GM12892 (cell line): ENCODE data around the gene COX6B2.
"Not testable (repeated sequence)": the region's sequence is repeated elsewhere in the genome, so short reads cannot be mapped to it uniquely, and the experiment has no call there.

ENCODE experiments used
- DNase-seq: peaks from one replicate; pipeline ENCODE4 v3.0.0; 2011; ENCODE audit not compliant: insufficient read length
- FAIRE-seq: peaks from 2 replicates; lab custom pipeline; 2011; peaks lifted over from hg19 to GRCh38; lab: Jason Lieb, UNC
- POLR2A ChIP-seq: IDR thresholded peaks from 2 replicates; pipeline ENCODE4 v1.6.1; 2011; ENCODE audit warnings: low read depth, low read length, control low read depth
- POLR2AphosphoS5 ChIP-seq: IDR thresholded peaks from 2 replicates; pipeline ENCODE4 v1.6.1; 2011; ENCODE audit warnings: low read depth, low read length, control low read depth
- TAF1 ChIP-seq: IDR thresholded peaks from 2 replicates; pipeline ENCODE4 v1.6.1; 2011; ENCODE audit warnings: low read depth, mild to moderate bottlenecking, control low read depth, low read length, borderline replicate concordance

The COX6B2 gene

DNA sequence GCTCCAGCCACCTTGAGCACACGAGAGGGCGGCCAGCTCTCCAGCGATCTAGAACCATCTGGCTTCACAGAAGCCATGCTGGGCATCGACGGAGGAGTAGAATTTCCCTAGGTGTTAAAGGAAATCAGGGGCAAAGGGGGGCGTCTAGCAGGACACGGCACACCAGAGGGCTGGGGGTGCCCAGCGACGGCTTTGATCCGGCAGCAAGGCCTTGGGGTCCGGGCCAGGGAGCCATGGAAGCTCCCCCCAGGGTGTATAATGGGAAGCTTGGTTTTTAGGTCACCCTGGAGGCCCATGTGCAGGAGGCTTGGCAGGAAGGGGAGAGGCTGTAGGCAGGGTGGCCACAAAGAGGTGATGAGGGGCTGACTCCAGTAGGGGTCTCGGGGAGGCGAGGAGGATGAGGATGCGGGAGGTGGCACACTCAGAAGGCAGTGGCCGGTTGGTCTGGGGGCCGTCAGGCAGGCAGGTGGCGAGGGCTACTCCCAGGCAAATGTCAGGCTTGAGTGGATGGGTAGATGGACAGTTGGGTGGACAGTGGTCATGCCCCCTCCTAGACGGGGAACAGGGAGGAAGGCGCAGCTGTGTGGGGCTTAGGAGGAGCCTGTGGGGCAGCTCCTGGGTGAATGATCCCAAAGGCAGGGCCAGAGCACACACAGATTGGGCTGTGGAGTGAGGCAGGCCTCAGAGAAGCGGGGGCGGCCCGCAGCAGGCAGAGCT, 9.3 kb downstream of the COX6B2 start:
- no peak for FAIRE-seq
- DNase-seq, result no peak
- TF ChIP-seq POLR2AphosphoS5, result no peak
- TF ChIP-seq POLR2A, result no peak
- no peak for TF ChIP-seq TAF1

- no peak for TF ChIP-seq POLR2A
- TF ChIP-seq TAF1, result no peak
- no peak for TF ChIP-seq POLR2AphosphoS5
- FAIRE-seq (no peak), DNase-seq (no peak)
These were observed 10.1 kb downstream of the COX6B2 start for GRCh38 chr19:55344444-55344843.

GRCh38 chr19:55341595-55342531, 12.7 kb downstream of the COX6B2 start:
- FAIRE-seq (no peak), DNase-seq (no peak)
- TF ChIP-seq POLR2A (no peak), TAF1 (no peak), POLR2AphosphoS5 (no peak)

DNA sequence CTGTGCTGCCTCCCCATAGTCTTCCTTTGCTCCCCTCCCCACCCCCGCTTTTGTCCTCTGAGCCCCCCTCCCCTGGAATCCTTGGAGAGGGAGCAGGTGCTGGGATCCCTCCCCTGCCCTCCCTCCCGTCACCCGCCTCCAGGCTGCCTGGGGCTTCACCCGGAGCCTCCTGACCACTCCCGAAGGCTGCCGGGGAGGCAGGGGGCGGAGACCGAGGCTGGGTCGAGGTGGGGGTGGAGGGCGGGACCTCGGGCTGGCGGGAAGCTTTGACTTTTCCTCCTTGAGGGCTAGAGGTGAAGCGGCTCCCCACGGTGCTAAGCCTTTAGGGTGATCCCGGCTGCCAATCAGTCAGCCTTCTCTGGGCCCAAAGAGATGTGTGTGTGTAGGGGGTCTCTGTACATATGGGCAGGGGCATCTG, 13.3 kb downstream of the COX6B2 start:
- FAIRE-seq (peak; percentile 83), DNase-seq (peak; percentile 94)
- TF ChIP-seq TAF1, result no peak
- TF ChIP-seq POLR2AphosphoS5, result no peak
- TF ChIP-seq POLR2A, result no peak

DNA sequence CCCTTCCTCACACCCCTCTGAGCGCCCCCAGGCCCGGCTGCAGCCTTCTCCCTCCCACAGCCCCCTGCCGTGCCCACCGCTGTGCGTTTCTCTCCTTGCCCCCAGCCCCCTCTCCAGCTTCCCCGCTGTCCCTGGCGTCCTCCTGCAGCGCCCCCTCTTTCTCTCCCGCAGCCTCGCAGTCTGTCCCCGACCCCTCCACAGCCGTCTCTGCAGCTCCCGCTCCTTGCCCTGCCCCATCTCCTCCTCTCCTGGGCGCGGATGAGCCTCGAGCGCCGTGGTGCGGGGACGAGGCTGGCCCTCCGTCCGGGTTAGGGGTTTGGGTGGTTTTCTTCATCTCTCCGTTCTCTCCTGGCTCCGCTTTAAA, 13.8 kb downstream of the COX6B2 start:
- no peak for DNase-seq
- FAIRE-seq, result no peak
- TF ChIP-seq POLR2A (no peak), TAF1 (no peak), POLR2AphosphoS5 (no peak)

DNA sequence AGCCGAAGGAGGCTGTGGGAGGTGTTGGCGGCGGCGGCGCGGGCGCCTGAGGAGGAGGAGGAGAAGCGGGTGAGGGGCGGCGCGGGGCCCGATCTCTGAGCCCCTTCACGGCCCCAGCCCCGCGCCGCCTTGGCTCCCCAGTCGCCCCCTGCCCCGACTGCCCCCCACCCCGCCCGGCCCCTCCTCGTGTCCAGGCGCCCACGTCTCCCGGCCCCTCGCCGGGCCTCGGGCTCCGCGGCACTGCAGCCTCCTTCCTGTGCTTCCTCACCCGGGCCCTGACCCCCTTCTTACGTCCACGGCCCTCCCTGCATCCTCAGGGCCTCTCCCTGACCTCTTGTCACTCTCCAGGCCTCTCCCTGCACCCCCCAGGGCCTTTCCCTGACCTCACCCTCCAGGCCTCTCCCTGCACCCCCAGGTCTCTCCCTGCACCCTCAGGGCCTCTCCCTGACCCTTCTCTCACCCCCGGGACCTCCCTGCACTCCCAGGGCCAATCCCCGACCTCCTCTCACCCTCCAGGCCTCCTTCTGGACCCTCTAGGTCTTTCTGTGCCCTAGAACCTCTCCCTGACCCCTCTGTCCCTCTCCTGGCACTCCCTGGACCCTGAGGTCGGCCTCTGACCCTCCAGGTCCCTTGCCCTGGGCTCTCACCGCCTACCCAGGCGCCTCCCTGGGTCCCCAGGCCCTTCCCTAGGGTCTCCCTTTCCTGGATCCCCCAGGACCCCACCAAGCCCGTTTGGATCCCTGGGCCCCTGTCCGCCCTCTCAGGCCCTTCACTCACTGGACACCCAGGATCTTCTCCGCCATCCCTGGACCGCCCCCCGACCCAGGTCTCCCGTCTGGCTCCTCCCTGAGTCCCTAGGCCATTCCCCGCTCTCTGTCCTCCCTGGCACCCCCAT, 14.4 kb downstream of the COX6B2 start:
- DNase-seq (no peak), FAIRE-seq (peak; percentile 42)
- TF ChIP-seq POLR2A (peak; percentile 70), TAF1 (no peak), POLR2AphosphoS5 (no peak)

- DNase-seq, result peak; percentile 98
- FAIRE-seq, result peak; percentile 100
- TF ChIP-seq POLR2AphosphoS5 (no peak), TAF1 (no peak), POLR2A (no peak)
These were observed 15.2 kb downstream of the COX6B2 start, which contains the start of gene KMT5C for GRCh38 chr19:55339105-55339888. Gene KMT5C (plus strand): TSS chr19:55339876. CDS start chr19:55341937, 2,061 bp downstream.

DNA sequence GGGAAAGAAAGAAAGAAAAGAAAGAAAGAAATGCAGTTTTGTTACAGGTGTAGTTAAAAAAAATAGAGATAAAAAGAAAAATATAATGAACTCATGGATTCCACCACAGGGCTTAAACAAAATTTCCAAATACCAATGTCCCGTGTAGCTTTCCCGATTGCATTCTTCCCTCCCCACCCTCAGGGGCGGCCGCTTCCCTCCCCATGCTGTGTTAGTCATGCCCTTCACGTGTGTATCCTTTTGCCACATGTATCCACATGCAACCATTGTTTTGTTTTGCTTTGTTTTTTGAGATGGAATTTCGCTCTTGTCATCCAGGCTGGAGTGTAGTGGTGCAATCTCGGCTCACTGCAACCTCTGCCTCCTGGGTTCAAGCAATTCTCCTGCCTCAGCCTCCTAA, 18.4 kb downstream of the COX6B2 start:
- no peak for FAIRE-seq
- no peak for TF ChIP-seq POLR2AphosphoS5
- no peak for TF ChIP-seq POLR2A
- TF ChIP-seq TAF1, result no peak
- no peak for DNase-seq

DNA sequence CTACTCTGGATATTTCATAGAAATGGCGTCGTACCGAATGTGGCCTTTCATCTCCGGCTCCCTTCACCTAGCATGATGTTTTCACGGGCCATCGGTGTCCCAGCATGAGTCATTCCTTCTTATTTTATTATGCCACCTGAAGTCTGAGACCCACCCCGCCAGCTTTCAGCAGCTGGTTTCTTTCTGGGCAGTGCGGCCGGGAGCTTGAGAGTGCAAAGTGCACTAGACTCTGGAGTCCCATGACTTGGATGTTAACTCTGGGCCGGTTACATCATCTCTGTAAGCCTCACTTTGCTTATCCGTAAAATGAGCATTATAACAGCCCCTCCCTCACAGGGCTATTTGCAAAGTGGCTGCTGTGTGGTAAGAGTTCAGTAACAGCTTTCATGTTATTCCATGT, 20.6 kb downstream of the COX6B2 start:
- DNase-seq, result no peak
- TF ChIP-seq POLR2A (no peak), POLR2AphosphoS5 (no peak), TAF1 (no peak)
- no peak for FAIRE-seq

DNA sequence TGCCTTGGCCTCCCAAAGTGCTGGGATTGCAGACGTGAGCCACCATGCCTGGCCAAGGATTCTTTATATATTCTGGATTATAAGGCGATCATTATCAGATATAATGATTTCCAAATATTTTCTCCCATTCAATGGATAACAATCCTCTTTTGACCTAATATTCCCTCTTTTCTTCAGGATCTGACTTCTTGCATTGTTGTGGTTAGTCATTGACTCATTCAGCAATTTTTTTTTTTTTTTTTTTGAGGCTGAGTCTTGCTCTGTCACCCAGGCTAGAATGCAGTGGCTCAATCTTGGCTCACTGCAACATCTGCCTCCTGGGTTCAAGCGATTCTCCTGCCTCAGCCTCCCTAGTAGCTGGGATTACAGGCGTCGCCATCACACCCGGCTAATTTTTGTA, 24.7 kb downstream of the COX6B2 start:
- not testable (repeated sequence) for FAIRE-seq, DNase-seq

- DNase-seq, FAIRE-seq: not testable (repeated sequence)
These were observed 25.7 kb downstream of the COX6B2 start for GRCh38 chr19:55328774-55329318.

DNA sequence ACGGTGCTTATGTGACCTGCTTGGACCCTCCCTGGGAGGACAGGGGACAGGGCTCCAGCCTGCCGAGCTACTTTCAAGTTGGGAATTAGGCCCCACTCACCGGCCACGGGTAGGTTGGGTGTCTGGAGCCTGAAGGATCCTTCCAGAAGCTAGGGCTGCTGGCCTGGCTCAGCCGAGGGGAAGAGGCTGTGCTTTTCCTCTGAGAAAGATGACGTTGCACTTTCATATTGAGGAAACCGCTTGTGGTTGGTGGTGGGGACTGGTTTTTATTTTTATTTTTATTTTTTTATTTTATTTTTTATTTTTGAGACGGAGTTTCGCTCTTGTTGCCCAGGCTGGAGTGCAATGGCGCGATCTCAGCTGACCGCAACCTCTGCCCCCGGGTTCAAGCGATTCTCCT, 29.3 kb downstream of the COX6B2 start, which contains the start of gene TMEM150B:
Gene TMEM150B (minus strand): TSS at position 170 of the 400 bp plus-strand sequence. CDS start 4,305 bp downstream, outside the sequence.
- FAIRE-seq (no peak), DNase-seq (no peak)
- TF ChIP-seq POLR2AphosphoS5 (no peak), TAF1 (no peak), POLR2A (no peak)
